HG02981 (cell line): Measurements from ENCODE around the gene PCGF1.
A peak's percentile ranks its signal among the peaks of the same experiment; 100 is the strongest.

Experiments used
- ATAC-seq: cut with Tn5 transposase; IDR thresholded peaks from one replicate; pipeline ENCODE4 v1.9.1; 2021; ENCODE audit warnings: mild to moderate bottlenecking, moderate library complexity; ENCODE audit not compliant: unreplicated experiment

Gene PCGF1

GRCh38 chr2:74515981-74516633 is 8.6 kb upstream of the PCGF1 start:
- ATAC-seq: peak; percentile 57

- ATAC-seq: peak; percentile 2
Measured at GRCh38 chr2:74515271-74515980, 7.9 kb upstream of the PCGF1 start.

GRCh38 chr2:74514368-74515270 is 7.1 kb upstream of the PCGF1 start, which contains the start of gene TLX2:
Gene TLX2, plus strand, starts transcription at chr2:74514450. Its CDS starts 357 bp downstream, at chr2:74514807.
- no peak for ATAC-seq

- no peak for ATAC-seq
Measured at GRCh38 chr2:74513605-74514367, 6.3 kb upstream of the PCGF1 start.

- ATAC-seq: no peak
Measured at GRCh38 chr2:74512744-74513604, 5.5 kb upstream of the PCGF1 start.

- ATAC-seq: no peak
Measured at GRCh38 chr2:74511104-74511989, 3.9 kb upstream of the PCGF1 start.

GRCh38 chr2:74510272-74510671 is 2.8 kb upstream of the PCGF1 start:
- ATAC-seq: no peak

- no peak for ATAC-seq
Measured at GRCh38 chr2:74507926-74508520, 528 bp upstream of the PCGF1 start.

- ATAC-seq: no peak
Measured at GRCh38 chr2:74505448-74506246, 1.8 kb downstream of the PCGF1 start.

GRCh38 chr2:74504591-74504990 is 2.9 kb downstream of the PCGF1 start:
- no peak for ATAC-seq

- no peak for ATAC-seq
Measured at GRCh38 chr2:74503506-74504475, 3.7 kb downstream of the PCGF1 start.

GRCh38 chr2:74502720-74503505 is 4.6 kb downstream of the PCGF1 start:
- peak; percentile 35 for ATAC-seq

- ATAC-seq: no peak
Measured at GRCh38 chr2:74502147-74502719, 5.3 kb downstream of the PCGF1 start.

GRCh38 chr2:74501335-74502071 is 6.0 kb downstream of the PCGF1 start:
- no peak for ATAC-seq

GRCh38 chr2:74500578-74500946 is 6.9 kb downstream of the PCGF1 start:
- ATAC-seq: no peak
